PC-3 (cell line): ENCODE results near the gene DCDC1.

Source experiments
- EZH2 ChIP-seq: fragments of 300-600 bp; sonication (generic); IDR thresholded peaks from one replicate; pipeline ENCODE4 v1.6.1; 2017; ENCODE audit warnings: antibody characterized with exemption, mild to moderate bottlenecking, low read length; ENCODE audit not compliant: unreplicated experiment
- EZH2phosphoT487 ChIP-seq: fragments of 300-600 bp; sonication (generic); IDR thresholded peaks from 2 replicates; pipeline ENCODE4 v1.6.1; 2018; ENCODE audit warnings: mild to moderate bottlenecking, antibody characterized with exemption, low read length, borderline replicate concordance
- TF ChIP-seq, protein P1 (sequence below): fragments of 300-600 bp; sonication (generic); conservative IDR thresholded peaks from 2 replicates; pipeline ENCODE4 v1.5.1; 2017; ENCODE audit warnings: antibody characterized with exemption, low read depth, mild to moderate bottlenecking, low read length

DNA sequence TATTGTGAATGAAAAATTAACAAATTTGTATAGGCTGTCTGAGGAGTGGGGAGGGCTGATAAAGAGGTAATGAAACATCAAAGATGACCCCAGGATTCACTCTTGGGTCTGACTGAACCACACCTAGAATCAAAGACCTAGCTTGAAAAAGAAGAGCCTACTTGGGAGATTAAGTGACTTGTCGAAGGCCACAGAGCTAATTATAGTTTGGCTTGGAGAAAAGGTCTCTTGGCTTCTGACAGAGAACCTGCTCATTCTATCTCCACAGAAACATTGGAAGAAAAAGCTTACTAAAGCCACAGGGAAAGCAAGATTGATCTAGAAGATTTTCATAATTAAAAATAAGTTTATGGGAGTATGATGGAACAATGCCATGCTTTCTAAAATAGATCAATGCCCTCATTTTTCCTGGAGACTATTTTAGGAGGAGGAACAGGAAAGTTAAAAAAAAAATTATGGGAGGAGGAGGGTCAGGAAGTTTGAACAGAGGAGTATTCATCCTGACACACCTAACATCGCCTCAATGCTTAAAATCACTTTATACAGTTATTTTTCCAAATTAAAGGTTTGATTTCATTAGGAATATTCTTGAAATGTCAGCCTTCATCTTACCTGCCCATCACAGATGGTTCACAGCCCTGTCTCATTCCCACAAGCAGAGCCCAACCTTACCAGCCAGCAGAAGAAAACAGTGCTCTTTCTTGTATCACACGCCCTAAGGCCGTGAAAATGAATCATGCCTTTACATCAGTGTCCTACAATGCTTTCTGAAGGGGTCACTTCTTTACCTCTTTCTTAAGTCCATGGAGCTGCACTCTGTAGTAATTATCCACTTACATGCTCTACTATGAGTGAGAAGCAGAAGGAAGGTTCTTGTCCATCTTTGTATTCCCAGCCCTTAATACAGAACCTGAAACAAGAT lies 552.3 kb downstream of the DCDC1 start:
- TF ChIP-seq EZH2phosphoT487 (no peak), EZH2 (no peak)
- TF ChIP-seq, protein P1, sequence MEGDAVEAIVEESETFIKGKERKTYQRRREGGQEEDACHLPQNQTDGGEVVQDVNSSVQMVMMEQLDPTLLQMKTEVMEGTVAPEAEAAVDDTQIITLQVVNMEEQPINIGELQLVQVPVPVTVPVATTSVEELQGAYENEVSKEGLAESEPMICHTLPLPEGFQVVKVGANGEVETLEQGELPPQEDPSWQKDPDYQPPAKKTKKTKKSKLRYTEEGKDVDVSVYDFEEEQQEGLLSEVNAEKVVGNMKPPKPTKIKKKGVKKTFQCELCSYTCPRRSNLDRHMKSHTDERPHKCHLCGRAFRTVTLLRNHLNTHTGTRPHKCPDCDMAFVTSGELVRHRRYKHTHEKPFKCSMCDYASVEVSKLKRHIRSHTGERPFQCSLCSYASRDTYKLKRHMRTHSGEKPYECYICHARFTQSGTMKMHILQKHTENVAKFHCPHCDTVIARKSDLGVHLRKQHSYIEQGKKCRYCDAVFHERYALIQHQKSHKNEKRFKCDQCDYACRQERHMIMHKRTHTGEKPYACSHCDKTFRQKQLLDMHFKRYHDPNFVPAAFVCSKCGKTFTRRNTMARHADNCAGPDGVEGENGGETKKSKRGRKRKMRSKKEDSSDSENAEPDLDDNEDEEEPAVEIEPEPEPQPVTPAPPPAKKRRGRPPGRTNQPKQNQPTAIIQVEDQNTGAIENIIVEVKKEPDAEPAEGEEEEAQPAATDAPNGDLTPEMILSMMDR = no peak
